ENCODE measurements around the gene BMP5.

DNA sequence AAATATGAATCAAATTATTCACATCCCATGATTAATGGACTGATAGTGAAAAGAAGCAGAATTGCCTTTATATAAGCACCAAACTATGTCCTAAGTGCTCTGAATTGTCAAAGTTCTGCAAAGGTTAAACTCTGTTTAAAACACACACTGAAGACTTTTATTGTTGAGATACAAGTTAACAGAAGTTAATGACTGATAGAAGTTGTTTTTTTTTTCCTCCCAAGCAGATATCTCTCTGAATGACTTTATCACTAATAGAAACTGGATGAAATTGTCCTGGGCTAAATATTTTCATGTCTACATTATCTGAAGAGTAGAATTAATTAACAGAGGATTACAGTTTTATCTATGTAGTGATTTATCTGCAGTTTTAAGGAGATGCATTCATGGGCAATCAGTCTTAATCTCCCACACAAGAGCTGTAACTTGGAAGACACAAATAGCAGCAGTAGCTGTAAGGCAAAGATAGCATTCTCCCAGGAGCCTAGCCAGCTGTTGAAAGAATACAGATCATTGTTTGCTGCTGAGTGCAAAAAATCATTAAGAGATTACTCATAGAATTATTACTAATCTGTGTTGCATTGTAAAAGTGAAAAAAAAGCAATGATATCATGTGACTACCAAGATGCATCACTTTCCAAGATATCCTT lies 49.9 kb downstream of the BMP5 start:
- TF ChIP-seq ZNF274 (IDR thresholded peaks at IDR 0.05; ENCODE audit: low read depth, low read length): no peak
- no peak for TF ChIP-seq YY1 (IDR thresholded peaks at IDR 0.05; ENCODE audit: insufficient read depth, insufficient read length)
- no peak for TF ChIP-seq SUZ12 (IDR thresholded peaks at IDR 0.05; ENCODE audit: extremely low read depth, insufficient read depth, insufficient read length)

Measured in NT2/D1 (cell line).